NCI-H526 (cell line): ENCODE measurements around the gene HSPB9.
A peak's percentile ranks its signal among the peaks of the same experiment; 100 is the strongest.

Source experiments
- DNase-seq, 2 experiments: peaks; one replicate each; lab custom pipeline; 2025; lab: John Stamatoyannopoulos, UW

HSPB9 gene, protein sequence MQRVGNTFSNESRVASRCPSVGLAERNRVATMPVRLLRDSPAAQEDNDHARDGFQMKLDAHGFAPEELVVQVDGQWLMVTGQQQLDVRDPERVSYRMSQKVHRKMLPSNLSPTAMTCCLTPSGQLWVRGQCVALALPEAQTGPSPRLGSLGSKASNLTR

GRCh38 chr17:42122371-42123303, at the start of gene HSPB9:
TSS of gene HSPB9 (plus strand) at chr17:42122804. CDS start at chr17:42122851, 47 bp downstream.
- peak; percentile 47 to 88 for DNase-seq

DNA sequence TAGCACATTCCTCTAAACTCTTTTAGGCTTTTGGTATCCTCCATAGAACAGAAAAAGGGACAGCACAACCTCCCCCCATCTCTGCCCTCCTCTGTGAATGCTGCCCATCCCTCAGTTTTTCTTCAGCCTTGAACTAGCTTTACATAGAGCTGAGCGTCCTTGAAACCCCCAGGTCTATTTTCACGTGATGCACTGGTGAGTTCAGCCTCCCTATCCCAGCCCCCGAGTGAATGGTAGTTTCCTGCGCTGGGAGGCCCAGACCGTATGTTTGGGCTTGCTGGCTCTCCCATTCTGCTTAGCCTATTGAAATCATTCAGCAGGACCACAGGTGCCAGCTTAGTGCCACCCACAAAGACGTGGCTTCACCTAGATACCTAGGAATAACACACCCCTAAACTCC, 46.8 kb upstream of the HSPB9 start:
- DNase-seq, result no peak

- DNase-seq, result no peak
Observed at GRCh38 chr17:42076797-42077559, 45.6 kb upstream of the HSPB9 start.

GRCh38 chr17:42077755-42078154, 44.8 kb upstream of the HSPB9 start:
- DNase-seq, result no peak

DNA sequence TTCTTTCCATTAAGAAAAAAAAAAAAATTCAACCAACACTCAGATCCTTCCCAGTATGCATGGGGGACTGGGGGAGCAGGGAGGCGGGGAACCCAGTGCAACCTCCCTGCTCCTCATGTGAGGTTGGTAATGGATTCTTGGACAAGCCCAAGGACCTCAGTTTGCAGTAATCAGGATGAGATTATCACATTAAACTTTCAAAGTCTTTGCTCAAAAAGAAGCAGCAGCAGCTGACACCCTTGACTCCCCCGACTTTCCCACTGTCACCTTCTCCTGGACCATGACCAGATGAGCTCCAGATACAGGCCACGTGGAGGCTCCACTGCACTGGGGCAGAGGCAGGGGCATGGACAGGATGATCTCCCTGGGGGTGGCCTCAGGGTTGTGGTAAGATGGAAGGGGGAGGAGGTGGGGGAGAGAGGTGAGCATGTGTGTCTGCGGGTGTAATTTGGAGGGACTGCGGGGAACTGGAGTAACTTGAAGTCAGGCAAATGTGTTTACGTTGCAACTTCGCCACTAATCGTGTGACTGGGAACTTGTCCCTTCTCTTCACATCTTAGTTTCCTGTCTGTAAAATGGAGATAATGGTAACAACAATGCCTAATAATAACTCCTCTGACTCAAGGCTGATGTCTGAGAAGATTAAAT, 44.1 kb upstream of the HSPB9 start:
- no peak for DNase-seq

DNA sequence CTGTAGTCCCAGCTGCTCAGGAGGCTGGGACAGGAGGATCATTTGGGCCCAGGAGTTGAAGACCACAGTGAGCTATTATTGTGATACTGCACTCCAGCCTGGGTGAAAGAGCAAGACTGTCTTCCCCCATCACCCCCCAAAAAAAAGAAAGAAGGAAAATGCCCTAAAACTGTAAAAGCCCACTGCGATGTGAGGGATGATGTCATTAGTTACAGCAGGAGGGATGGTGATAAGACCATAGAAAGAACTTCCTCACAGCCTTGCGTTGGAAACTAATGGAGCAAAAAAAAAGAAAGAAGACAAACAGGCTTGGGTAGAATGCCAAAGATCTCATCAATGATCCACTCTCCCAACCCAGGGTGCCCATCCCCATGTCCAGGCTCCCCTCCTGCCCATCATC, 43.1 kb upstream of the HSPB9 start:
- DNase-seq, result no peak

DNA sequence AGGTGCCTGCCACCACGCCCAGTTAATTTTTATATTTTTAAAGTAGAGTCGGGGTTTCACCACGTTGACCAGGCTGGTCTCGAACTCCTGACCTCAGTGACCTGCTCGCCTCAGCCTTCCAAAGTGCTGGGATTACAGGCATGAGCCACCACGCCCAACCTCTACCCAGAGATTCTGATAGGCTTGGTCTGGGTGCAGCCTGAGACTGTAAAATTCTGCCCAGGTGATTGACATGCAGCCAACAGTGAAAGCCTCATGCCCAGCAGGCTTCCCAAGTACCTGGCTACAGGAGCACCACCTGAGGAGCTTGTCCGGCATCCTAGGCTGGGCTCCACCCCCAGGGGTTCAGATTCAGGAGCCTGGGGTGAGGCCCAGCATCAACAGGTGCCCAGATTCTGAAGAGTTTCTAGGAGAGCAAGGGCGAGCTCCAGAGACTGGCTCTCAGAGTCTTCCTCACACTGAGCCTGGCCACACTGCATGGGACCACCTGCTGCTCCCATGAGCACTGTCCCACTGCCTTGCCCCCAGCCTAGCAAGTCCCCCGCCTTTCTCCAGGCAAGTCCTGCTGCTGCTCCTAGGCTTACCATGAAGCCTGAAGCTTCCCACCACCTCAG, 41.0 kb upstream of the HSPB9 start:
- DNase-seq, result no peak

DNA sequence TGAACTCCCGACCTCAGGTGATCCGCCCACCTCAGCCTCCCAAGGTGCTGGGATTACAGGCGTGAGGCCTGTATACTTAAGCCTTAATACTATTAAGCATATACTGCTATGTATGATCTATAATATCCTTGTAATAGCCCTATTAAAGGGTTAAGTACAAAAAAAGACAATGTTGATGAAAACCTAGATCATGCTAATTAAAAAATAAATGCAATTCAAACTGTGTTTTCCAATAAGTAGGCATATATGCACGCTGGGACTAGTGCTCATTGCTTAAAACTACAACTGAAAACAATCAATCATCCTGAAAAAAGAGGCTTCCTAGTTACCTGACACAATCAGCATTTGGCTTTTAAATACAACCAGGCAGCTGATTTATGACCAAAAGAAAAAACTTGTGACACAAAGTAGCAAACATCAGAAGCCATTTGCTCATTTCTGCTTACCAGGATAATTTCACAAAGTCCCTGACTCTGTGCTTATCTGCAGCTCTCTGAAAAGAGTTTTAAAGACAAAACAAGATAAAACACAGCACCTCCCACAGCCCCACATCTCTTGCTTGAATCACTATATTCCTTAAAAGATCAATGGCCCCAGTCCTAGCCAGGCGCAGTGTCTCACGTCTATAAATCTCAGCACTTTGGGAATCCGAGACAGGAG, 35.4 kb upstream of the HSPB9 start:
- no peak for DNase-seq

- DNase-seq, result no peak
Observed at GRCh38 chr17:42087736-42088705, 34.6 kb upstream of the HSPB9 start.

DNA sequence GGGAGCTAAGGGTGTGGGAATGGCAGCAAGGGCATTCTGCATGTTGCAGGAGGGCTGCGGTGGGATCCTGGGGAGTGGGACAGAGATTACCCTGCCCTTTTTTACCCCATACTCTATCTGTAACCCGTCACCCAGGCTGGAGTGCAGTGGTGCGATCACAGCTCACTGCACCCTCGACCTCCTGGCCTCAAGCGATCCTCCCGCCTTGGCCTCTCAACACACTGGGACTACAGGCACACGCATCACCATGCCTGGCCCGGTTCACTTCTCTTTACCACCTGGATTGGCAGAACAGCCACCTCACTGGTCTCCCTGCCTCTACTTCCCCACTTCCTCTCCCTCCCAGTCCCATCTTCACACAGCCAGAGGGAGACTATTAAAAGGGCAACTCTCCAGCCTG, 33.9 kb upstream of the HSPB9 start:
- no peak for DNase-seq

DNA sequence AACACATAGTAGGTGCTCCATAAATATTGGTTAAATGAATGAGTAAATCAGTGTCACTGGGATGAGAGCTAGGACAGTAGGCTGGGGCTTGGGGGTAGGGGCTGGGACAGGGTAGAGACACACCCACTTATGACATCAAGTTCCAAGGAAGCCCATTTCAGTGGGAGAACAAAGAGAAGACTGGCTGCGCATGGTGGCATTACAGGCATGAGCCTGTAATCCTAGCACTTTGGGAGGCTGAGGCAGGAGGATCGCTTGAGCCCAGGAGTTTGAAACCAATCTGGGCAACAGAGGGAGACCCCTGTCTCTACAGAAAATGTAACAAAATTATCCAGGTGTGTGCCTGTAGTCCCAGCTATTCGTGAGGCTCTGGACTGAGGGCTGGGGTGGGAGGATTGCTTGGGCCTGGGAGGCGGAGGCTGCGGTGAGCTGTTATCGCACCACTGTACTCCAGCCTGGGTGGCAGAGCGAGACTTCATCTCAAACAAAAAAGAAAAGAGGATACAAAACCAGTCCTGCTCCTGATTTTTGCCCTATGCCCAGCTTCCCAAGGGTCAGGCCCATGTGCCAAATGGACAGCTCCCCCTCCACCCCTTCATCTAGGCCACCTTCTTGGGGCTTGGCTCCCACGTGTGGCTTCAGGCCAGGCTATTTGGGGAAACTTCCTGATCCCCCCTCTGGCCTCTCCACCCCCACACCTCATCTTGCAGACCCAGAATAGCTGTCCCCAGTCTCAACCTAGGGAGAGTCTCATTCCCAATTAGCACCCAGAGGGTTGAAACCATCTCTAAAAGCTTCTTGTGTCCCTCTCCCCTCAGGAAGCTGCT, 31.4 kb upstream of the HSPB9 start:
- DNase-seq, result no peak

GRCh38 chr17:42092939-42093338, 29.7 kb upstream of the HSPB9 start:
- no peak for DNase-seq

- no peak for DNase-seq
Observed at GRCh38 chr17:42094375-42095069, 28.1 kb upstream of the HSPB9 start.

- DNase-seq, result no peak
Observed at GRCh38 chr17:42096360-42097111, 26.1 kb upstream of the HSPB9 start.

GRCh38 chr17:42097691-42098631, 24.6 kb upstream of the HSPB9 start, which contains the start of gene ZNF385C:
TSS of gene ZNF385C (minus strand) at chr17:42098473. CDS start at chr17:42063056, 35,417 bp downstream.
- peak in 1 of 2 experiments; percentile 52 for DNase-seq

GRCh38 chr17:42098730-42099399, 23.7 kb upstream of the HSPB9 start:
- no peak for DNase-seq
